Activated CD8-positive, alpha-beta memory T cell treated with anti-CD3 and anti-CD28 coated beads, Interleukin-2, amount 50 U/mL, for 4 hours (primary cell): Measurements from ENCODE around the gene C11orf71.

ENCODE experiments used
- DNase-seq: peaks from one replicate; pipeline ENCODE4 v3.0.0-alpha.2; 2020

C11orf71 gene

GRCh38 chr11:114353443-114353842, 46.9 kb downstream of the C11orf71 start:
- DNase-seq, result no peak

DNA sequence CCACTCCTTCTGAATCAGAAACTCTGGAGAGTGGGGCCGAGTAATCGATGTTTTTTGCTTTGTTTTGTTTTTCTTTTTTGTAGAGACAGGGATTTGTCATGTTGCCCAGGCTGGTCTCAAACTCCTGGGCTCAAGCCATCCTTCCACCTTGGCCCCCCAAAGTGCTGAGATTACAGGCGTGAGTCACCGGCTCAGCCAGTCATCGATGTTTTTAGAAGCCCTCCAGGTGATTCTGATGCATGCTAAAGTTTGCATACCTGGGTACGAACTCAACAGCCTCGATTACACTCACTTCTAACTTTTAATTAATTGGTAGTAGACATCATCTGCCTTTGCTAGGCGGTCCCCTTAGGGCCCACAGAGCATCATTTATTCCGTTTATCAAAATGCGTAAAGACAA, 50.3 kb downstream of the C11orf71 start:
- DNase-seq, result no peak
